ENCODE data around the gene MAD1L1.

Gene MAD1L1

DNA sequence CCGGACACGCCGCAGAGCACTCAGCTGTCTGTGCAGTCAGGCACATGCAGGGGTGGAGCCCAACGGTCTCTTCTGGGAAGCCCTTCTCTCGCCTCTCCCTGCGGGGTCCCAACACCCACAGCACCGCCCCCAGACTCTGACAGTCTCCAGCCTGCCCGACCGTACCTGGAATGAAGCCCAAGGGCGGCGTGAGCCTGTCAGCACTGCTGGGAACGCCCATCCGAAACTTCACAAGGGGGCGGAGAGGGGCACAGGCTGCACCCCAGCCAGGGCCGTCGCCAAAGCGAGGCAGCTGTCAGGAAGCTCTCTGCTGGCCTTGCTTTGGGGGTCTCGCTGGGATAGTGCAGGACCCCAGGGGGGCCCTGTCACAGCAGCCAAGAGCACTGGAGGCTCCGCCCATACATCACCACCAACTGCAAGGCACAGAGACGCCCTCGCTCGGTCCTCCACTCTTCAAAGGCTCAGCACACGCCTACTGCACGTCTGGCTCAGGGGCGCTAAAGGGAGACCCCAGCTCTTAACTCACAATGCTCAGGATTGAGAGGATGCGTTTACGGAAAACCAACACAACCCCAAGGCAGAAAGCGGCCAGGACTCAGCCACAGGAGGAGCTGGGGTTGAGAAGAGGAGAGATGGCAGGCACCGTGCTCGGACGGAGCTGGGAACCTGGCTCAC lies 30.9 kb downstream of the MAD1L1 start:
- DNase-seq (ENCODE audit: low read depth in 1 of 2, low spot score in 1 of 2) = no peak

GRCh38 chr7:2201128-2201527 lies 31.6 kb downstream of the MAD1L1 start:
- DNase-seq (ENCODE audit: low read depth in 1 of 2, low spot score in 1 of 2) = no peak

DNA sequence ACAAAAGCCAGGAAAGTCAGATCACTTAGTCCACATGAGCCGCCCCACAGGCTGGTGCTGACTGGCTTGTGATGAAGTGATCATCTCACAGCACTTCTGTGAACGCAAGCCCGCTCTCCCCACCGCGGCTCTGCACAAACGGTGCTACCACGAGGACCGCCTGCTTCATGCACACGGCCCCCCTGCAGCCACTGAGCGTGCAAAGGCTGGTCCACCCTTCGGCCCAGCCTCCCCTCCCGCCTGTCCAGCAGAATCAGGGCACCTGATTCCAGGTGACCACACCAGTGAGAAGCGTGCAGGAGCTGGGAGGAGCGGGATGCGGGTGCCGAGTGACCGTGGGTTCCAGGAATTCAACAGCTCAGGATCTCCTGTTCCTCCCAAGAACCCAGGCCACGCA lies 32.2 kb downstream of the MAD1L1 start:
- DNase-seq (ENCODE audit: low read depth in 1 of 2, low spot score in 1 of 2) = no peak

- DNase-seq (ENCODE audit: low read depth in 1 of 2, low spot score in 1 of 2) = no peak
These were observed 32.7 kb downstream of the MAD1L1 start for GRCh38 chr7:2199956-2200583.

GRCh38 chr7:2199528-2199927 lies 33.2 kb downstream of the MAD1L1 start:
- no peak for DNase-seq (ENCODE audit: low read depth in 1 of 2, low spot score in 1 of 2)

DNA sequence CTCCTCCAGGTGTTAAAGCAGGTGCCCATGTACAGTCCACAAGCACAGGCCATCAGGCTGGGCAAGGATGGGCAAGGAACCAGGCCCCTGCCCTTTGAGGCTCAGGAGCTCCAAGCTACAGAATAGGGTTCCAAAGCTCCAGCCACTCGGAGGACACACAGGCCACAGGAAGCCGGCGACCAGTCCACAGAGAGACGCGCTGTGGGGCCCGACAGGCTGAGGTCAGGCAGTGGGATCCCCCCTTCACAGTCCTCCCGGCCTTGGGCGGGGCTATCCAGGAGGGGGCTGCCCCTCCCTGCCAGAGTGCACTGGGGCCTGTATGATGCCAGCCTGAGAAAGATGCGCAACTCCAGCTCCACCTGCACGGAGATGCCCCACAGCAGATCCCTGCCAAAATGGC lies 34.0 kb downstream of the MAD1L1 start:
- DNase-seq (ENCODE audit: low read depth in 1 of 2, low spot score in 1 of 2) = no peak

GRCh38 chr7:2198206-2198605 lies 34.5 kb downstream of the MAD1L1 start:
- no peak for DNase-seq (ENCODE audit: low read depth in 1 of 2, low spot score in 1 of 2)

DNA sequence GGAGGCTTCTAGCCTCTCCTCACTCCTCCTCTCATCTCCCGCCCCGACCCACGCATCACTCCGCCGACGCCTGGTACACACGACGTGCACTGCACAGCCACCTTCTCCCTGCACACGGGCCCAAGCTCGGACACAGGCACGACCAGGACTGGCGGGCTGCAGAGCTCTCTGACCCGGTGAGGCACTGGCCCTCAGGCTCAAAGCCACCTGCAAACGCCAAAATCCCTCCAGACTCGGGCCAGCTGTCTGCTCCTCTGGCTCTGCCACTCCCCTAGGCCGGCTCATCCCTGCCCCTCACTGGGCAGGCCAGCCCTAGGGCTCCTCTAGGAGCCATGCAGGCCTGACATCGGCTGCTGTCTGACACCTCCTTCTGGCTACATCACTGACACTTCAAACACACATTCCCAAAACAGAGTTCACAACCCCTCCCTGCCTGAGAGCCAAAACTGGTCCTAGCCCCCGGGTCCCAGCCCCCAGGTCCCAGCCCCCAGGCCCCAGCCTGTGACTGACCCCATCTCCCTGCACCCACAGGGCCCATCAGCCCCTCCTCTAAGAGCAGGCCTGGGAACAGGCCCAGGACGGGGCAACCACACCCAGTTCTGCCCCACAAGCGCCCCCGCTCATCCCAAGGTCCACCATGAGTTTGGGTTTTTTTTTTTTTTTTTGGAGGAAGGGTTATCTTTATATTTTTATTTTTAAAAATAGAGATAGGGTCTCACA lies 35.1 kb downstream of the MAD1L1 start:
- DNase-seq (ENCODE audit: low read depth in 1 of 2, low spot score in 1 of 2) = no peak

DNA sequence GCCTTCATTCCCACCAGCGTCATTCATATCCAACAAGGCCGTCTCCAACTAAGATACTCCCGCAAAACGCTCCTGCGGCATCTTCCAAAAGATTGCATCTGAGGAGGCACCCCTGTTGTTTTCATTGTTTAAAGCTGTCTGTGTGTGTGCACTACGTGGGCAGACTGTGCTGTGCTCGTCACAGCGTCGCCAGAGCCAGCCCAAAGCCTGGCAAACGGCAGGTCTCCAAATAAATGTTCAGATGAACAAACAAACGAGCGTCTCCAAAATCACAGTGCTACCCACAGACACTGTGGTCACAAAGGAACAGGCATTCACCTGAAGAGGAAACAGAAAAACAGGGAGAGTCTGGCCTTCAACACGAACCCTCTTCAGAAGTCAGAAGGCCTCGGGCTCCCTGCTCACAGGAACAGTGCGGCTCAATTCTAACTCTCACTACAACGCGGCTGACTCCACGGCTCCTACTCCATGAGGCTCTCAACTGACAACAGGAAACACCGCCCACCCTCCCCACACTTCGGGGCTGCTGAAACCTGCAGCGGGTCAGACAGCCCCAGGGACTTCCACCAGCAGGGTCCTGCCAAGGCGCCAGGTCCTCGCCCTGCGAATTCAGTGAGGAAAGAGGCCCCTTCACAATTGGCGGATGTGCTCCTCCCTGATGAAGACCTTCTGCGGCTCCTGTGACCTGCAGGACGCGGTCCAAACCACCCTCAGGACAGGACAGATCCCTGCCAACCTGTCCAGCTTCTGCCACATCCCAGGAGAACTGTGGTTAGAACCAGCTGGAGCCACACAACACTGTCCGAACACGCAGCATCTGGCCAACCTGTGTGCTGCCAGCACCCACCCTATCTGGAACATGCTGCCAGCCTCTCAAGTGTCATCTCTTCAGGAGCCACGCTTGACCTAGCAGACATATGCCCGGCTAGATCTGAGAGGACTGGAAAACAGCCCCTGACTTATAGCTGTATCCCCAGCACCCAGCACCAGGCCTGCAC lies 36.1 kb downstream of the MAD1L1 start:
- no peak for DNase-seq (ENCODE audit: low read depth in 1 of 2, low spot score in 1 of 2)

GRCh38 chr7:2195400-2196246 lies 37.1 kb downstream of the MAD1L1 start:
- DNase-seq (ENCODE audit: low read depth in 1 of 2, low spot score in 1 of 2) = no peak

DNA sequence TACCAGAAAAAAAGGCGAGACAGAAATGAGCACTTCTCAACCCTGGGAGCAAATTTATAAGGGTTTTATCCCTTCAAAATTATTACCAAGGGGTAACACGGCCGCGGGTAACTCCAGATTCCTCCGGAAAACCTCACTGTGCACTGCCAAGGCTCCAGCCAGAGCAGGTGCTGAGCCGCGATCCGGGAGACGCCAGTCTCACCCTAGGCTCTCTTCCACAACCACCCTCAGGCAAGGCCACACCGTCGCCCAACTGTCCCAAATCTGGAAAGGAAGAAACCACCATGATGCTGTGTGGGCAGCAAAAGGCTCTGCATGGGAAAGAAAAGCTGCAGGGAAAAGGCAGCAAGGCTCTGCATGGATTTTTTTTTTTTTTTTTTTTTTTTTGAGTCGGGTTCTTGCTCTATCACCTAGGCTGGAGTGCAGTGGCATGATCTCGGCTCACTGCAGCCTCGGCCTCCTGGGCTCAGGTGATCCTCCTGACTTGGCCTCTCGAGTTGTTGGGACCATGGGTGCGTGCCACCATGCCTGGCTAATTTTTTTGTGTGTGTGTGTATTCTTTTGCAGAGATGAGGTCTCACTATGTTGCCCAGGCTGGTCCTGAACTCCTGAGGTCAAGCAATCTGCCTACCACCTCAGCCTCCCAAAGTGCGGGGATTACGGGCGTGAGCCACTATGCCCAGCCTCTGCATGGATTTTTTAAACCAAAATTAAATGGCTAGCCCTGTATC lies 39.0 kb downstream of the MAD1L1 start:
- DNase-seq (ENCODE audit: low read depth in 1 of 2, low spot score in 1 of 2) = no peak

DNA sequence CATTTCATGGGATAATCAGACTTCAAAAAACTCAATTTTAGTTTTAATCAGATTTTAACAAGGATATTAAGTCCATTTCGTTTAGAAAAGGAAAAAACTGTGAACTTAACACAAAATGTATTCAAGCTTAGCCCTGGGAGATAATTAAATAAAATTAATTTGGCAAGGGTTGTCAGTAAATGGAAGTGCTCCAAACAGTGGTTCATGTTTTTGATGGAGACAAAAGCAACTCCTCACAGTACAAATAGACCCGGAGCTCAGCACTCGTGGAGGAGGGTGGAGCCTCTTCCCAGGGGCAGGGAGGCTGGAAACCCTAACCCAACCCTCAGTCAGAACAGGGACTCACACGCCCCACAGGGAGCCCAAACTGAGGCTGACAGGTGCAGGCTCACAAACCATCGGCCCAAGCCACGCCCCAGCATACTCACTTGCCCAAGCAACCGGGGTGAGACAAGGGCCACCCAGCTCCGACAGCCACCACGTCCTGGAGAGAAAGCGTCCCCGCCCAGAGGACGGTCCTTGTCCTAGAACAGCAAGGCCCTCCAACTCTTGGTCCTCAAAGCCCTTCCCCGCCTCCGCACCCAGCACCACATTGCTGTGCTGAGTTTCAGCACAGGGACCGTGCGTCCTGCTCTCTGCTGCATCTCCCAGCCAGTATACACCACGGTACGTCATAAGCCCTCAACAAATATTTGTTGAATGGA lies 39.8 kb downstream of the MAD1L1 start:
- DNase-seq (ENCODE audit: low read depth in 1 of 2, low spot score in 1 of 2) = no peak

DNA sequence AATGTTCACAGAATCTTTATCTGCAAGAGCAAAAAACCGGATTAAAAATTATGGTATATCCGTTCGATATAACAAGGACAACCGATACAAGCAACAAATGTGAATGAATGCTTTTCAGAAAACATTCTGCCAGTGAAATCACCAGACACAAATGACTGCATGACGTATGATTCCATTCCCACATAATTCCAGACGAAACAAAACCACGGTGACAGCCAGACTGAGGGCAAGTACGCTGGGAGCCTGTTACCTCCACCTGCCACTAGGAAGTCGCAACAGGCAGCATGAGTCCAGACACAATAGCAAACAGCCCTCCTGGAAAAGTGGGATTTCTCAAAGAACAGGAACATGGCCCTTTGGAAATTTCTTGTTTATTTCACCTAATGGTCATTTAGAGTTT lies 41.7 kb downstream of the MAD1L1 start:
- DNase-seq (ENCODE audit: low read depth in 1 of 2, low spot score in 1 of 2) = no peak

DNA sequence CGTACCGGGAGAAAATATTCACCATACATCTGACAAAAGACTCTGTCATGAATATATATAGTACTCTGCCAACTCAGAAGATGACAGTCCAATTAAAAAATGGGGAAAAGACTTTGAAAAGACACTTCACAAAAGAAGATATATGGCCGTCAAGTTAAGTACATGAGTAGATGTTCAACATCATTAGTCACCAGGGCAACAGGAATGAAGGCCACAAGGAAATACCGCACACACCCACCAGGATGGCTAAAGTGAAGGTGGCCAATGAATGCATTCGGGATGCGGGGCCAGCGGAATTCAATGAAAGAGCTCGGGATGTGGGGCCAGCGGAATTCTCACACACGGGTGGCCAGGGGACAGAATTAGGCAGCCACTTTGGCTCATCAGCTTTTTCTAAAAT lies 42.2 kb downstream of the MAD1L1 start:
- DNase-seq (ENCODE audit: low read depth in 1 of 2, low spot score in 1 of 2) = no peak

DNA sequence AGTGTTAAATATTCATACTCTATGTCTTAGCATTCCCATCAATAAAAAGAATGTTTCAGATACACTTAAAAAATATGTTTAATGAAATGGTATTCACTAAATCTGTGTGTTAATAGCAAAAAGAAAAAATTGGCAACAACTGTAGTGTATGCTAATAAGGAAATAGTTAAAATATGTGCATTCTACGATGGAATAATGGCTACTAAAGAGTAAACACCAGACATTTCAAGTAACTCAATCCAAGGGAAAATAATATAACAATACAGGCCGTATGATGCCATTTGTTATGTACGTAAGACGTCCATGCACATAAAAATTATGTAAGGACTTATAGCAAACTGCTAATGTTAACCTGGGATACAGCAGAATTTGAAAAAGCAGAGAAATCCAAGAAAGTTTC lies 46.6 kb downstream of the MAD1L1 start:
- DNase-seq (ENCODE audit: low read depth in 1 of 2, low spot score in 1 of 2) = no peak

- DNase-seq (ENCODE audit: low read depth in 1 of 2, low spot score in 1 of 2) = no peak
These were observed 47.0 kb downstream of the MAD1L1 start for GRCh38 chr7:2185715-2186114.

- no peak for DNase-seq (ENCODE audit: low read depth in 1 of 2, low spot score in 1 of 2)
These were observed 50.3 kb downstream of the MAD1L1 start for GRCh38 chr7:2182461-2182860.

DNA sequence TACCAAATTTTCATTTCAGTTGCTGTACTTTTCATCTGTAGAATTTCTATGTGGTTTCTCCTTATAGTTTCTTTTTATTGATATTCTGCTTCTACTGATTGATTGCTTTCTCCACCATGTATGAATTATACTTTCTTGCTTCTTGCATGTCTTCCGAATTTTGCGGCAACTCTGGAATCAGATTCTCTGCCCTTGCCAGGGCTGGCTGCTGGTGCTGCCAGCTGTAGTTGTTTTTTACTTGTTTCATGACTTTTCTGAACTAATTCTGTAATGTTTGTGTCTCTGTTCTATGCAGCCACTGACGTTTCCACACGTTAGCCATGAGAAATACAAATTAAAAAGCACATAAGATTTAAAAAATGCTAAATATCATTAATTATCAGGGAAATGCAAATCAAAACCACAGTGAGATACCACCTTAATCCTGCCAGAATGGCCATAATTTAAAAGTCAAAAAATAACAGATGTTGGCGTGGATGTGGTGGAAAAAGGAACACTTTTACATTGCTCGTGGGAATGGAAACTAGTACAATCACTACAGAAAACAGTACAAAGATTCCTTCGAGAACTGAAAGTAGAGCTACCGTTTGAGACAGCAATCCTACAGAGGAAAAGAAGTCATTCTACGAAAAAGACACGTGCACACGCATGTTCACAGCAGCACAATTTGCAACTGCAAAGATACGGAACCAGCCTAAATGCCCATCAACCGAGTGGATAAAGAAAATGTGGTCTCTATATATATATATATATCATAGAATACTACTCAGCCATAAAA lies 51.5 kb downstream of the MAD1L1 start:
- DNase-seq (ENCODE audit: low read depth in 1 of 2, low spot score in 1 of 2) = no peak
